HG03097 (cell line): ENCODE measurements around the gene SLX4IP.
"Not testable (repeated sequence)": the region's sequence is repeated elsewhere in the genome, so short reads cannot be mapped to it uniquely, and the experiment has no call there.

Experiments
- ATAC-seq: cut with Tn5 transposase; IDR thresholded peaks from one replicate; pipeline ENCODE4 v1.9.1; 2021; ENCODE audit not compliant: unreplicated experiment, low FRiP score

The SLX4IP gene

DNA sequence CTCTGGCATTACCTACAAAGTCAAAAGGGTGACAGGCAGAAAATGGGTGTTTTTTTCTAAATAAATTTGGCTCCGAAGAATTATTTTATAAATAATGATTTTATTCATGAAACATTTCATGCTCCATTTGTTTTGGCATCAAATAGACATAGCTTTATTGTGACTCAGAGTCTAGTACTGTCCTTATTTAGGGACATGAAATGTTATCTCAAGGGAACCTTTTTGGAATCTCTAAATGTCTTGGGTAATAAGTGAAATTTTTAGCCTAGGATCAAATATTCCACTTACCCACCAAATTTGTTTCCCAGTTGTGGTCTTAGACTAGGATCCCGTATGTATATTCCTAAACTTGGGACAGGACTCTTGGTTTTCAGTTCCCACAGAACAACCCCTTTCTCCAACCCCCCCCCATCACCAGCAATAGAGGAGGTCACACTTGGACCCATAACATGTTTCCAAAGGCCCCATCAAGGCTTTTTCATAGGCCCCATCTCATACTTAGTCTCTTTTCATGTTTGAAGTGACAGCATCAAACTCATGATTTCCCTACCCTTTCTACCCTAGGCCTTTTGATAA, 156.9 kb downstream of the SLX4IP start:
- no peak for ATAC-seq

DNA sequence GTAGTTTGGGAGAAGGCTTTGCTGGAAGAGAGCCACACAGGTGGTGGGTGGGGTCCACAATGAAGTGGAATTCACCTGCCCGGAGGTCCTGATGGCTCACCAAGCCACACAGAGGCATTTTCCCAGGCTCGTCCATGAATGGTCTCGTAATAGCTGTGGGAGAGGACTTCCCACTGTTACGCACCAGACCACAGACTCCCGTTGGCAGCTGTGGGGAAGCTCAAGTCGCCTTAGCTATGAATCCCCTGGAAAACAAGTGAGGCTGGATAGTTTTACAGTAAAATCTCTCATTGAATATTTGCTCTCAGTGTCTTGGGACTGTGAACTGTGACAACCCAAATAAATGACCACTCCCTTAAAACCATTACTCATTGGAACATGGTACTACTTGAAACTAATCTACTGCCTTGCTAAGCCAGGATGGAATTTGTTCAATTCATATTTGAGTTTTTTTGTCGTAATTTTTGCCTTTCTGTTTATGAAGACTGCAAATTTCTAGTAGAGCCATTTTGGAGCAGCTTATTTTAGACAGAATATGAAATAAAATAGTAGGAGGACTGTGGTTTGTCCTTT, 159.3 kb downstream of the SLX4IP start:
- no peak for ATAC-seq

DNA sequence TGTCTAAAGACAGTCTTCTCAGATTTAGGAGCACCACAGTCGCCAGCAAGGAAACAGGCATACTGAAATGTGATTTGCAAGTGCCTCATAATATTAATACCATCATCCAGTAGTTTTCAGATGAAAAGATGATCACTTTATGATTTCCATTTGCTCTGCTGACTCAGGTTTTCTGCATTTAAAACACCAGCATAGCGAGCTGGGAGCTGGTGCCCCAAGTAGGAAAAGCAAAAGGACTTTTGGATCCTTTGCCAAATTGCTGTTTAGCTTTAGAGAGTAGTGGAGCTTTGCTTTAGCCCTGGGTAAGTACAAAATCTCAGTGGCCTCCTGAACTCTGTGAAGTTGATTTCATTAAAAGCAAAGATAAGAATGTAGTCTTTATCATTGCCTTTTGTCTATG, 160.2 kb downstream of the SLX4IP start:
- no peak for ATAC-seq

DNA sequence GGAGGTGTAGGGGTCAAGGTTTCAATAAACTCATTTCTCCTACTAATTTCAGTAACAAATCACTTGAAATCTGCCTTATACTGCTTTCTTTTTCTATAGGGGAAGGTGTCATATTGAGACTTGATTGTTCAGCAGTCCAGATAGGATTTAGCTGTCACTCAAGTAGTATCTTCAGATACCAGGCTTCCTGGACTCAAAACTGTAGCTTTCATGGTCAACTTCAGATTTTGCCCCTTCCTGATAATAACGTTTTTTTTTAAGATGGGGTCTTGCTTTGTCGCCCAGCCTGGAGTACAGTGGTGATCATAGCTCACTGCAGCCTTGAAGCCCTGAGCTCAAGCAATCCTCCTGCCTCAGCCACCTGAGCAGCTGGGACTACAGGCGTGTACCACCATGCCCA, 160.9 kb downstream of the SLX4IP start:
- no peak for ATAC-seq

GRCh38 chr20:10596710-10597121, 161.6 kb downstream of the SLX4IP start:
- no peak for ATAC-seq

DNA sequence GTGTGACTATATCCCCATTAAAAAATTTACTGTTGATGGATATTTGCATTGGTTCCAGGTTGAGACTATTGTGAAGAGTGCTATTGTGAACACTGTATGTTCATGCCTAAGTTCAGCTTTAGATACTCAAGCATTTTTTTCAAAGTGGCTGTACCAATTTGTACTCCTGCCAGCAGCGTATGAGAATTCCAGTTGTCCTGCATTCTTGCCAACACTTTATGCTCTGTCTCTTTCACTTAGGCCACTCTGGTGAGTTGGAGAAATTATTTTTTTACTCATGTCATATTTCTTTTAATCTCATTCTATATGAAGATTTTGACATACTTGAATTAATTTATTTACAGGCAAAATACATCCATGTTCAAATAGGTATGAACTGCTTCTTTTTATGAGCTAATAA, 162.5 kb downstream of the SLX4IP start:
- ATAC-seq = no peak

- no peak for ATAC-seq
Observed at GRCh38 chr20:10602221-10602871, 167.2 kb downstream of the SLX4IP start.

DNA sequence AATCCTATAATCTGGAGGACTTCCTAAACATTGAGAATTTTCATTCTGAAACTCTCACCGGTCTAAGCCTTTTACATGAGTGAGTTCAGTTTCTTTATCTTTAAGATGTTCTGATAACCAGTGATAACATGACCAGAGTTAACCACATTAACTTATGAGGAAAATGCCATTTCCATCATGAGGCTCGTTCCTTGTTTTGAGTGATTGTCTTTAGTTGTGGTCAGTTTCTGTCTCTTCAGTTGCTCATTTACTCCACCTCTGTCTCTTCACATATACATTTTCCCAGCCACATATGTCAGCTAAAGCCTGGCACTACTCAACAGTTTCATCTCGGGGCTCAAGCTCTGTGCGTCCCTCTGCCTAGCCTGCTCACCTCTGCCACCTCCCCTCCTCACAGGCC, 168.3 kb downstream of the SLX4IP start:
- no peak for ATAC-seq

GRCh38 chr20:10603971-10604864, 169.1 kb downstream of the SLX4IP start:
- no peak for ATAC-seq

- ATAC-seq = no peak
Observed at GRCh38 chr20:10604865-10605440, 169.8 kb downstream of the SLX4IP start.

DNA sequence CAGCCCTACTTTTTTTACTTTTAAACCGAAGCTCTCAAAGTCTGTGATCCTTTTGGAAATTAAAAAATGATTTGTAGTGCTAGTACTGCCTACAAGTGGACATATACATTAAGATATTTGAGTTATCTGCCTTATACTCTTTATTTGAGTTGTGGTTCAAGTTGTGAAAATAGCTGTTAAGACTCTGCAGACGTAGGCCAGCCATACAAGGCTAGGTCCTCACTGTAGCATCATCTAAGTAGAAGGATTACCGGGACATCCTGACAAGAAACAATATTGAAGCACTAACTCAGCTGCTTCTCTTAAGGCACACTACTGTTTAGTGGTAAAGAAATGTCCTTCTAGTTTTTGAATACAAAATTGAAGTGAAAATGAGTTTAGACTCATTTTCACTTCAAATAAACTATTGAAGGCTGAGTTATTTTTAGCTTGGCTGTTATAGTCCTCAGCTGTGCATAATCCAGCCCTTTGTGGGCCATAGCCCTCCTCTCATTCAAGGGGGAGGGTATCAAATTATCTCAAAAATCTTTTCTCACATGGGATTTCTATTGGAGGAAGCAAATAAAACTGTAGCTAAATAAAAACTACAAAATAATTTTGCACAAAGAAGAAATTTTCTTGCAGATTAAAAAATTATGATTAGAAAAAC, 170.6 kb downstream of the SLX4IP start:
- no peak for ATAC-seq

DNA sequence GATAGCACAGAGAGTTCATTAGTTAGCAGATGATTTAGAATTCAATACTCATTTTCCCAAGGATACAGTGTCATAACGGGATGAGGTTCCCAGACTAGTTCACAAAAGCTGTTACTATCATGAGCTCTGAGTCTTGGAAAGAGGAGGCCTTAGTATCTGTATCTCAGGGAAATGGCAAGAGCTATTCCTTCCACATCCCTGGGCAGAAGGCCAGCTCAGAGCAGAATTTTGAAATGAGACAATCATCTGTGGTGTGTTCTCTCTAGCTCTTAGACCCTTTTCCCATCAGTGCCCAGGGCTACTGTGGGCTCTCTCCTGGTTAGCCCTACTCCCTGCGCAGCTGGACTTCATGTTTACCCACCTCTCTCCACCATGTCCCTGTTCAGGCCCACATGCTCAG, 174.2 kb downstream of the SLX4IP start:
- ATAC-seq = no peak

- no peak for ATAC-seq
Observed at GRCh38 chr20:10609770-10610169, 174.7 kb downstream of the SLX4IP start.

DNA sequence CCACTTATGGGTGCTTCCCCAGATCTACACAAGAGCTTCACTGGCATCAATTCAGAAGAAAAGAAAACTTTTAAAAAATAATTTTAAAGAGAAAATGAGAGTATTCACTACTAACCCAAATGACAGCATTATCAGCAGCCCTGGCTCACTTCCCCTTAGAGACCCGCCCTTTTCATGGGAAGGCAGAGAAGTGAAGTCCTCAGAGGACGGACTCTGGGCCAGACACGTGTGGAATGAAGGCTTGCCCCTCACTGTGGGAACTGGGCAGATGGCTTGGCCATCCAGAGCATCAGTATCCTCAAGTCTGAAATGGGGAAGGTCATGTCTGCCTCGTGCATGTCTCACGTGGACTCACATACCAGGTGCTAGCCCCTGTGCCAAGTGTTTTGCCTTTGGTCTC, 175.1 kb downstream of the SLX4IP start:
- no peak for ATAC-seq

GRCh38 chr20:10611357-10611756, 176.3 kb downstream of the SLX4IP start:
- ATAC-seq = no peak

DNA sequence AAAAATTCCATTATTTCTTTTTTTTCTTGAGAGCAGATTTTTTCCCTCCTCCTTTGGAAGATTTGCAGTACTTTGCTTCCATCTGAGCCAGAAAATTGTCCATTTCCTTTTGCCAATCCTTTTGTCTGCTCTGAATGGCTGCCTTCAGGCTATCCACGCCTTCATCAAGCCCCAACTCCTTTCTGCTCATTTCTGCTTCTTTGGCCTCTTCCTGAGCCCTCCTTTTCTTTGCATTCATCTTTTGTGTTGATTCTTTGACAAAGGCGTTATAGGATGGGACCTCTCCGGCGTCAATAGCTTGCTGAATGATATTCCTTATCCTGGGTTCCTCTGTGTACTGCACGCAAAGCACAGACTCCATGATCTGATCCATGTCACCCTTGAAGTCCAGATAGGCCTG, 178.3 kb downstream of the SLX4IP start:
- ATAC-seq = not testable (repeated sequence)

DNA sequence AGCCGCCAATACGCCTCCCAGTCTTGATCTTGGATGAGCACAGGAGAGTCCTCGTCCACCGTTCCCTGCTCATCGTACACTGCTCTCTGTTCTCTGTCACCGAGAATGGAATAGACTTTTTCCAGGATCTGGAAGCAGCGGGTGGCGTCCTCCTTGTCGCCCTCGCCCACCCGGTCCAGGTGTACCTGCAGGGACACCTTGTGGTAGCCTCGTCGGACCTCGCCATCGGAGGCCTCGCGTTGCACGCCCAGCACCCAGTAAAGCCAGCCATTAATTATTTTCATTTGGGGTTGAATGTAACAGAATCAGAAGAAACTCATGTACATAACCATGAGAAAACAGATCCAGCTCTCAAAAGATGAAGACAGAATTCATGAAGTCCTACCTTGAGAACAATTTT, 178.8 kb downstream of the SLX4IP start:
- no peak for ATAC-seq

- no peak for ATAC-seq
Observed at GRCh38 chr20:10616212-10616611, 181.1 kb downstream of the SLX4IP start.

- ATAC-seq = not testable (repeated sequence)
Observed at GRCh38 chr20:10617549-10618133, 182.5 kb downstream of the SLX4IP start.

DNA sequence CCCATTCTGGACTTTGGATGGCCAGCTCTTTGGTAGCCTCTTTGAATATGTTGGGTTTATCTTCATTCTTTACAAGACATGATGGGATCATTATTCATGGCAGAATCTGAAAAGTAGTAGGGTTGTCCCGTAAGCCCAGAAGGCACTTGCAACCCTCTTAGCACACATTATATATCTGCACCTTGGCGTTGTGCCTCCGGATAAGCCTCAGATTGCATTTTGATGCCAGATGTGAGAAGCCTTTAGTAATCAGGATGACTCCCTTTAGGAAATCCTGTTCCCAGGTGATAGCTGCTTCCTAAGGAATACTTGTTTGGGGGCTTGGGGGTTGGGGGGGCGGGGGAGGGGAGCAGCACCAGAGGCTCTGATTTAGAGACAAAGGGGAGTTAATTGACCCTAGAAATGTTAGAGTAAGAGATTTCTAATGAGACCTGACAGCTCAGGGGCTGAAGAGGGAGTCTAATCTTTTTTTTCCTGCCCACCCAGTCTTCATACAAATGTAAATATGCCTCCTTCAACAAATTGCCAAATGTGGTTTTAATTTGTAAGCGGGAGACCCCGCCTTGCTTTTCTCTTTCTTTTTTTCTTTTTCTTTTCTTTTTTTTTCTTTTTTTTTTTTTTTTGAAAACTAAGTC, 183.6 kb downstream of the SLX4IP start:
- ATAC-seq = no peak
